Hepatocyte (in vitro differentiated cells): ENCODE data around the gene CFAP99.

ENCODE experiments used
- EZH2 ChIP-seq: fragments of 200-600 bp; sonication (generic); IDR thresholded peaks from 2 replicates; pipeline ENCODE4 v1.6.1; 2016; ENCODE audit warnings: antibody characterized with exemption, mild to moderate bottlenecking, borderline replicate concordance
- TF ChIP-seq, protein P1 (sequence below): fragments of 200-600 bp; sonication (generic); IDR thresholded peaks from 2 replicates; pipeline ENCODE4 v1.5.1; 2016; ENCODE audit warnings: antibody characterized with exemption, mild to moderate bottlenecking; ENCODE audit not compliant: poor library complexity

DNA sequence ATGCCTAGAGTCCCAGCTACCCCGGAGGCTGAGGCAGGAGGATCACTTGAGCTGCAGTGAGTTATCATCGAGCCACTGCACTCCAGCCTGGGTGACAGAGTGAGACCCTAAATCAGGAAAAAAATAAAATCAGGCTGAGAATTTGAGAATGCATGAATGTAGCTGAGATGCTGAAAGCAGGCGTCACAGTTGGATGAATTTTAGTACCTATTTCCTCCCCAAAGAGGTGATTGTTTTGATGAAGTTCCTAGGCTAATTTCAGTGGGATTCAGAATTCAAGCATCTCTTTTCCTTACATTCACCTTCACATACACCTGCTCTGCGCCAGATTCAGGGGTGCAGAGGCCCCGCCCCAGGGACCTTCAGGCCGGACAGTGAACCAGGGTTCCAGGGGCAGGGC lies 3.2 kb downstream of the CFAP99 start:
- TF ChIP-seq, protein P1, sequence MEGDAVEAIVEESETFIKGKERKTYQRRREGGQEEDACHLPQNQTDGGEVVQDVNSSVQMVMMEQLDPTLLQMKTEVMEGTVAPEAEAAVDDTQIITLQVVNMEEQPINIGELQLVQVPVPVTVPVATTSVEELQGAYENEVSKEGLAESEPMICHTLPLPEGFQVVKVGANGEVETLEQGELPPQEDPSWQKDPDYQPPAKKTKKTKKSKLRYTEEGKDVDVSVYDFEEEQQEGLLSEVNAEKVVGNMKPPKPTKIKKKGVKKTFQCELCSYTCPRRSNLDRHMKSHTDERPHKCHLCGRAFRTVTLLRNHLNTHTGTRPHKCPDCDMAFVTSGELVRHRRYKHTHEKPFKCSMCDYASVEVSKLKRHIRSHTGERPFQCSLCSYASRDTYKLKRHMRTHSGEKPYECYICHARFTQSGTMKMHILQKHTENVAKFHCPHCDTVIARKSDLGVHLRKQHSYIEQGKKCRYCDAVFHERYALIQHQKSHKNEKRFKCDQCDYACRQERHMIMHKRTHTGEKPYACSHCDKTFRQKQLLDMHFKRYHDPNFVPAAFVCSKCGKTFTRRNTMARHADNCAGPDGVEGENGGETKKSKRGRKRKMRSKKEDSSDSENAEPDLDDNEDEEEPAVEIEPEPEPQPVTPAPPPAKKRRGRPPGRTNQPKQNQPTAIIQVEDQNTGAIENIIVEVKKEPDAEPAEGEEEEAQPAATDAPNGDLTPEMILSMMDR: no peak
- no peak for TF ChIP-seq EZH2
